Left ventricle myocardium inferior (tissue), 1 donor: ENCODE results near the gene VPS13D. TPM values are rescaled to one million over a fixed set of nuclear protein-coding genes. Genes with fewer than 3 reads are reported as not detected.

Experiments used
- DNase-seq: peaks from one replicate; pipeline ENCODE4 v3.0.0-alpha.2; 2020
- H3K27ac ChIP-seq: fragments of 200-600 bp; replicated peaks from 2 replicates; pipeline ENCODE4 v1.8.0; 2021
- H3K27me3 ChIP-seq: fragments of 200-600 bp; 2 replicates; pipeline ENCODE4 v1.8.0; 2021; ENCODE audit warnings: low read depth
- H3K36me3 ChIP-seq: fragments of 200-600 bp; 2 replicates; pipeline ENCODE4 v1.8.0; 2021
- H3K4me1 ChIP-seq: fragments of 200-600 bp; 2 replicates; pipeline ENCODE4 v1.8.0; 2021
- H3K4me3 ChIP-seq: fragments of 200-600 bp; 2 replicates; pipeline ENCODE4 v1.8.0; 2021; ENCODE audit warnings: mild to moderate bottlenecking, moderate library complexity
- H3K9me3 ChIP-seq: fragments of 200-600 bp; replicated peaks from 2 replicates; pipeline ENCODE4 v1.8.0; 2021
- CTCF ChIP-seq: fragments of 200-600 bp; IDR thresholded peaks from 2 replicates; pipeline ENCODE4 v1.8.0; 2021; ENCODE audit warnings: antibody characterized with exemption, mild to moderate bottlenecking, borderline replicate concordance
- intact Hi-C: fragments of 100-400 bp; cut with micrococcal nuclease; formaldehyde crosslinking; loops from one replicate; pipeline ENCODE4 v1.11.0; 2022
- total RNA-seq: library from RNA; stranded (reverse); fragmentation: NEBNext Ultra II Directional; extraction: Animal tissue kit (Norgen Biotek cat#: 25700); gene quantifications from one replicate; pipeline ENCODE4 v1.2.1, GENCODE V29; 2021
- donor health status: DM: no; HTN: yes; CAD: no; lungs with severe emphysema.

The VPS13D gene
- total RNA-seq, 1 donor from 2014 or later = 71.6 TPM

GRCh38 chr1:12447307-12447706 is 217.5 kb downstream of the VPS13D start:
- Histone ChIP-seq H3K4me3 (no peak overlapping the region), H3K9me3 (no peaks in the 10 kb centered on the region), H3K4me1 (peaks cover 71% of the 10 kb centered on the region), H3K36me3 (peaks cover 6% of the 10 kb centered on the region), H3K27ac (peak overlapping the region; percentile 79), H3K27me3 (no peaks in the 10 kb centered on the region)
- no peak for TF ChIP-seq CTCF
- intact Hi-C loops = no loop called here
- DNase-seq = no peak

GRCh38 chr1:12447849-12448312 is 218.1 kb downstream of the VPS13D start:
- peaks cover 76% of the 10 kb centered on the region for H3K4me1 ChIP-seq
- H3K27ac ChIP-seq = peak overlapping the region; percentile 79
- no peak for DNase-seq
- no peak overlapping the region for H3K4me3 ChIP-seq
- intact Hi-C loops = no loop called here
- H3K9me3 ChIP-seq = no peaks in the 10 kb centered on the region
- no peak for TF ChIP-seq CTCF
- H3K27me3 ChIP-seq = no peaks in the 10 kb centered on the region
- peaks cover 3% of the 10 kb centered on the region for H3K36me3 ChIP-seq

- intact Hi-C loops = no loop called here
- no peak for TF ChIP-seq CTCF
- no peak for DNase-seq
- no peaks in the 10 kb centered on the region for H3K36me3 ChIP-seq
- no peak overlapping the region for H3K4me3 ChIP-seq
- H3K27me3 ChIP-seq = no peaks in the 10 kb centered on the region
- H3K4me1 ChIP-seq = peaks cover 85% of the 10 kb centered on the region
- H3K27ac ChIP-seq = peak overlapping the region; percentile 79
- H3K9me3 ChIP-seq = no peaks in the 10 kb centered on the region
These were observed 218.9 kb downstream of the VPS13D start for GRCh38 chr1:12448746-12449177.

GRCh38 chr1:12450090-12450755 is 220.4 kb downstream of the VPS13D start:
- Histone ChIP-seq H3K27me3 (no peaks in the 10 kb centered on the region), H3K4me1 (peaks cover 95% of the 10 kb centered on the region), H3K36me3 (no peaks in the 10 kb centered on the region), H3K27ac (peak overlapping the region; percentile 79), H3K4me3 (no peak overlapping the region), H3K9me3 (no peaks in the 10 kb centered on the region)
- TF ChIP-seq CTCF = no peak
- intact Hi-C loops = no loop called here
- peak; percentile 48 for DNase-seq

- Histone ChIP-seq H3K36me3 (peaks cover 1% of the 10 kb centered on the region), H3K9me3 (no peaks in the 10 kb centered on the region), H3K4me1 (peaks cover 100% of the 10 kb centered on the region), H3K4me3 (no peak overlapping the region), H3K27me3 (no peaks in the 10 kb centered on the region), H3K27ac (peak overlapping the region; percentile 79)
- intact Hi-C loops = no loop called here
- TF ChIP-seq CTCF = no peak
- DNase-seq = no peak
These were observed 221.1 kb downstream of the VPS13D start for GRCh38 chr1:12450756-12451559.
